ENCODE measurements around the gene SLC47A1. TPM values are rescaled to one million over a fixed set of nuclear protein-coding genes. Genes with fewer than 3 reads are reported as not detected.

The SLC47A1 gene
- total RNA-seq: 1.6 TPM

GRCh38 chr17:19533718-19534561 is at the start of gene SLC47A1:
SLC47A1 (plus strand) TSS chr17:19533854; CDS start chr17:19533940, 86 bp downstream.

Small RNA genes within 50 kb of the gene (small RNA-seq; reads per million reads assigned to genes)
- gene AC025627.2 (ENCODE audit: low replicate concordance): not detected
- gene NMTRQ-TTG12-1 (ENCODE audit: low replicate concordance): not detected

Other genes starting within 250 kb of the SLC47A1 start
- 15.3 TPM for gene B9D1, start 171.1 kb upstream of the SLC47A1 start, total RNA-seq
- 23.2 TPM for gene MAPK7, start 155.4 kb upstream of the SLC47A1 start, total RNA-seq
- gene MFAP4, start 146.7 kb upstream of the SLC47A1 start, total RNA-seq: 1.3 TPM
- gene RNF112, start 122.6 kb upstream of the SLC47A1 start, total RNA-seq: 47.6 TPM
- gene ALDH3A2, start 114.9 kb downstream of the SLC47A1 start, total RNA-seq: 88.3 TPM
- gene SLC47A2, start 182.7 kb downstream of the SLC47A1 start, total RNA-seq: 0.63 TPM
- gene ALDH3A1, start 214.4 kb downstream of the SLC47A1 start, total RNA-seq: not detected

Measured in parietal lobe (tissue), 2 donors.